Measurements from ENCODE around the gene GNB1.

GNB1 gene

GRCh38 chr1:1883092-1883873 lies 7.6 kb downstream of the GNB1 start:
- peak overlapping the region; percentile 51 for H3K27ac ChIP-seq (ENCODE audit: low read depth, low read length, severe bottlenecking)
- 80 to 81% methylated on average over 1 to 3 of the region's 4 CpGs for WGBS, 2 experiments (ENCODE audit: insufficient coverage in 2 of 2)
- H3K4me3 ChIP-seq (ENCODE audit: extremely low read depth, insufficient read depth, low read length, poor library complexity, severe bottlenecking) = no peak overlapping the region
- H3K4me1 ChIP-seq (ENCODE audit: control insufficient read depth, insufficient read depth, low read length, poor library complexity, severe bottlenecking) = peaks cover 27% of the 10 kb centered on the region
- no peaks in the 10 kb centered on the region for H3K9me3 ChIP-seq (ENCODE audit: control insufficient read depth, low read length)
- peaks cover 68% of the 10 kb centered on the region for H3K36me3 ChIP-seq (ENCODE audit: control insufficient read depth, insufficient read depth, low read length)

DNA sequence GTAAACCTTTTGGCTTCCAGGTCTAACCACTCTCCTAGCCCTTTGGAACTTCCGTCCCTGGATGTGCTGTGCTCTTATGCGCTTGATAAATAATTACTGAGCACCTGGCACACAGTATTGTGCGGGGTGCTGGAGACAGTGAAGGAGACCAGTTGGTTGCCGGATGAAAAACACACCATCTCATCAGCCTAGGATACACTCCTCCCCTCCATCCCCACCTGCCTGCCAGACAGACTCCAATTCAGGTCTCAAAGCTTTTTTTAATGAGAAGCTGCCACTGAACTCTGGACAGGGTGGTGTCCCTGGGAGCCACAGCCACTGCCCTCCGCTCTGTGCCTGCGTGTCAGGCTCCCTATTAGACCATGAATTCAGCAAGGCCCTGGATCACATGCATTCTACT lies 9.2 kb downstream of the GNB1 start:
- no peak overlapping the region for H3K27ac ChIP-seq (ENCODE audit: low read depth, low read length, severe bottlenecking)
- H3K9me3 ChIP-seq (ENCODE audit: control insufficient read depth, low read length) = no peaks in the 10 kb centered on the region
- peaks cover 22% of the 10 kb centered on the region for H3K4me1 ChIP-seq (ENCODE audit: control insufficient read depth, insufficient read depth, low read length, poor library complexity, severe bottlenecking)
- WGBS, 2 experiments (ENCODE audit: insufficient coverage in 2 of 2) = 95 to 98% methylated on average over 4 to 6 of the region's 6 CpGs
- H3K36me3 ChIP-seq (ENCODE audit: control insufficient read depth, insufficient read depth, low read length) = peaks cover 70% of the 10 kb centered on the region
- no peak overlapping the region for H3K4me3 ChIP-seq (ENCODE audit: extremely low read depth, insufficient read depth, low read length, poor library complexity, severe bottlenecking)

DNA sequence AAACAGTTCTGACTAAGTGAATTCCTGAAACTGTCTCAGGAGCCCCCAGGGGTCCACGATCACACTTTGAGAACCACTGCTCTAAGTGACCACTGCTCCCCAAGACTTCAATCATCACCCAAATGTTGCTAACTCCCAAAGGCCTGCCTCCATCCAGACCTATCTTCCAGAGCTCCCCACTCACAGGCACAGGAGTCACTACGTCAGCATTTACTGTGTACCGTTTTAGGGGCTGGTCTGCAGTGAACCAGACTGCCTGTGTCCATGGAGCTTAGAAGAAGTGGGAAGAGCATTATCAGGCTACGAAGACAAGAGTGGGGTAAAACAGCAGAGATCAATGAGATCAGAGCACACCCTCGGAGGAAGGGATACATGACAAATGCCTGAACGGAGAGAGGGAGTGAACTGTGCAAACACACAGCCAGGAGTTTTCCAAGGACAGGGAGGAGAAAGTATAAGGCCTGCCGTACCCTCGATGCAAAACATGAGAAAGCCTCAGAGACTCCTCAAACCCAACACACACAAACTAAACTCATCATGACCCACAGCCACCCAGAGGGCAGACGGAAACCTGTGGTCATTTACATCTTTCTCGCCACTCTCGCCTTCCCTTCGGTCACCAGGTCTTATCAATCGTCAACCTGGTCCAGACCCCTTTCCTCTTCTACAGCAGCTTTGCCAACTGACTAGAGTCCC lies 10.1 kb downstream of the GNB1 start:
- no peak overlapping the region for H3K27ac ChIP-seq (ENCODE audit: low read depth, low read length, severe bottlenecking)
- 91 to 92% methylated on average over 9 to 11 of the region's 13 CpGs for WGBS, 2 experiments (ENCODE audit: insufficient coverage in 2 of 2)
- no peak overlapping the region for H3K4me3 ChIP-seq (ENCODE audit: extremely low read depth, insufficient read depth, low read length, poor library complexity, severe bottlenecking)
- peaks cover 22% of the 10 kb centered on the region for H3K4me1 ChIP-seq (ENCODE audit: control insufficient read depth, insufficient read depth, low read length, poor library complexity, severe bottlenecking)
- H3K36me3 ChIP-seq (ENCODE audit: control insufficient read depth, insufficient read depth, low read length) = peaks cover 70% of the 10 kb centered on the region
- no peaks in the 10 kb centered on the region for H3K9me3 ChIP-seq (ENCODE audit: control insufficient read depth, low read length)

GRCh38 chr1:1879942-1880341 lies 10.9 kb downstream of the GNB1 start:
- Histone ChIP-seq H3K4me3 (ENCODE audit: extremely low read depth, insufficient read depth, low read length, poor library complexity, severe bottlenecking) (no peak overlapping the region), H3K36me3 (ENCODE audit: control insufficient read depth, insufficient read depth, low read length) (peaks cover 72% of the 10 kb centered on the region), H3K9me3 (ENCODE audit: control insufficient read depth, low read length) (peaks cover 8% of the 10 kb centered on the region), H3K27ac (ENCODE audit: low read depth, low read length, severe bottlenecking) (no peak overlapping the region), H3K4me1 (ENCODE audit: control insufficient read depth, insufficient read depth, low read length, poor library complexity, severe bottlenecking) (peaks cover 22% of the 10 kb centered on the region)
- WGBS, 2 experiments (ENCODE audit: insufficient coverage in 2 of 2) = 97 to 100% methylated on average over 4 of the region's 5 CpGs

DNA sequence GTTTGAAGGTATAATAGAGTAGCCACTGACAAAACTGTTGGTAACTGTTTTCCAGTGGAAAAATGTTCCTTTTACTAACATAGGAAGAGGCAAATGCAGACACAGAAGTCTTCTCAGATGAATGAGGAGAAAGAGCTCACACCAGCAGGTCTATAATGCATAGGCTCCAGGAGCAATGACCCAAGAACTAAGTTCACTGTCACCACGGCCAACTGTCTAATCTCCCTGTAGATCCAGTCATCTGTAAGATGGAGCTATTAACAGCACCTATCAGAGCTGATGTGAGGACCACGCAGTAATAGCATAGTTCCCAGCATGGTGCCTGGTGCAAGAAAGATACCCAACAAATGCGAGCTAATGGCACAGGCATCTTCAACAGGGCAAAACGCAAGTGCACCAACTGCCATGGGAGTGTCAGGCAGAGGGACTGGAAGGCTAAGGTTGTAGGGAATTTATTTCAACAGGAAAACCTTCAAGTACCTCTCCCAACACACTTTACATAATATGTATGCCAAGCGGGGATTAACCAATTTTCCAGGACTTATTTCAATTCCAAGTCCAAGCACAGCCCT lies 12.9 kb downstream of the GNB1 start:
- peaks cover 11% of the 10 kb centered on the region for H3K9me3 ChIP-seq (ENCODE audit: control insufficient read depth, low read length)
- H3K27ac ChIP-seq (ENCODE audit: low read depth, low read length, severe bottlenecking) = no peak overlapping the region
- WGBS, 2 experiments (ENCODE audit: insufficient coverage in 2 of 2) = 79 to 87% methylated on average over 5 of the region's 5 CpGs
- peaks cover 19% of the 10 kb centered on the region for H3K4me1 ChIP-seq (ENCODE audit: control insufficient read depth, insufficient read depth, low read length, poor library complexity, severe bottlenecking)
- peaks cover 84% of the 10 kb centered on the region for H3K36me3 ChIP-seq (ENCODE audit: control insufficient read depth, insufficient read depth, low read length)
- no peak overlapping the region for H3K4me3 ChIP-seq (ENCODE audit: extremely low read depth, insufficient read depth, low read length, poor library complexity, severe bottlenecking)

GRCh38 chr1:1876335-1876930 lies 14.5 kb downstream of the GNB1 start:
- Histone ChIP-seq H3K36me3 (ENCODE audit: control insufficient read depth, insufficient read depth, low read length) (peaks cover 90% of the 10 kb centered on the region), H3K9me3 (ENCODE audit: control insufficient read depth, low read length) (peaks cover 11% of the 10 kb centered on the region), H3K27ac (ENCODE audit: low read depth, low read length, severe bottlenecking) (no peak overlapping the region), H3K4me1 (ENCODE audit: control insufficient read depth, insufficient read depth, low read length, poor library complexity, severe bottlenecking) (peaks cover 9% of the 10 kb centered on the region), H3K4me3 (ENCODE audit: extremely low read depth, insufficient read depth, low read length, poor library complexity, severe bottlenecking) (no peak overlapping the region)
- WGBS, 2 experiments (ENCODE audit: insufficient coverage in 2 of 2) = 98 to 99% methylated on average over 9 to 10 of the region's 11 CpGs

GRCh38 chr1:1875932-1876331 lies 15.0 kb downstream of the GNB1 start:
- Histone ChIP-seq H3K9me3 (ENCODE audit: control insufficient read depth, low read length) (peaks cover 11% of the 10 kb centered on the region), H3K4me3 (ENCODE audit: extremely low read depth, insufficient read depth, low read length, poor library complexity, severe bottlenecking) (no peak overlapping the region), H3K4me1 (ENCODE audit: control insufficient read depth, insufficient read depth, low read length, poor library complexity, severe bottlenecking) (peaks cover 8% of the 10 kb centered on the region), H3K36me3 (ENCODE audit: control insufficient read depth, insufficient read depth, low read length) (peaks cover 94% of the 10 kb centered on the region), H3K27ac (ENCODE audit: low read depth, low read length, severe bottlenecking) (no peak overlapping the region)
- 100% methylated on average over 1 of the region's 1 CpG; no CpG with 5 or more reads in 1 of the 2 experiments for WGBS, 2 experiments (ENCODE audit: insufficient coverage in 2 of 2)

DNA sequence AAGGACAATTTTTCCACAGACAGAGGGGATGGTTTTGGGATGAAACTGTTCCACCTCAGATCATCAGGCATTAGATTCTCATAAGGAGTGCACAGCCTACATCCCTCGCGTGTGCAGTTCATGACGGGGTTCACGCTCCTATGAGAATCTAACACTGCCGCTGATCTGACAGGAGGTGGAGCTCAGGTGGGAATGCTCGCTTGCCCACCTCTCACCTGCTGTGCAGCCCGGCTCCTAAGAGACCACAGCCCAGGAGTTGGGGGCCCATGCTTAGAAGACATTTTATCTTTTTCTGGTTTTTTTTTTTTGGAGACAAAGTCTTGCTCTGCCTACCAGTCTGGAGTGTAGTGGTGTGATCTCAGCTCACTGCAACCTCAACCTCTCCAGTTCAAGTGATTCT lies 16.0 kb downstream of the GNB1 start:
- peaks cover 11% of the 10 kb centered on the region for H3K9me3 ChIP-seq (ENCODE audit: control insufficient read depth, low read length)
- peaks cover 98% of the 10 kb centered on the region for H3K36me3 ChIP-seq (ENCODE audit: control insufficient read depth, insufficient read depth, low read length)
- no peak overlapping the region for H3K4me3 ChIP-seq (ENCODE audit: extremely low read depth, insufficient read depth, low read length, poor library complexity, severe bottlenecking)
- WGBS, 2 experiments (ENCODE audit: insufficient coverage in 2 of 2) = 97 to 99% methylated on average over 7 of the region's 7 CpGs
- H3K27ac ChIP-seq (ENCODE audit: low read depth, low read length, severe bottlenecking) = no peak overlapping the region
- peaks cover 8% of the 10 kb centered on the region for H3K4me1 ChIP-seq (ENCODE audit: control insufficient read depth, insufficient read depth, low read length, poor library complexity, severe bottlenecking)

GRCh38 chr1:1873186-1873585 lies 17.7 kb downstream of the GNB1 start:
- Histone ChIP-seq H3K4me1 (ENCODE audit: control insufficient read depth, insufficient read depth, low read length, poor library complexity, severe bottlenecking) (no peaks in the 10 kb centered on the region), H3K36me3 (ENCODE audit: control insufficient read depth, insufficient read depth, low read length) (peaks cover 94% of the 10 kb centered on the region), H3K27ac (ENCODE audit: low read depth, low read length, severe bottlenecking) (no peak overlapping the region), H3K9me3 (ENCODE audit: control insufficient read depth, low read length) (peaks cover 11% of the 10 kb centered on the region), H3K4me3 (ENCODE audit: extremely low read depth, insufficient read depth, low read length, poor library complexity, severe bottlenecking) (no peak overlapping the region)
- WGBS, 2 experiments (ENCODE audit: insufficient coverage in 2 of 2) = 100% methylated on average over 1 of the region's 2 CpGs

- Histone ChIP-seq H3K36me3 (ENCODE audit: control insufficient read depth, insufficient read depth, low read length) (peaks cover 93% of the 10 kb centered on the region), H3K4me1 (ENCODE audit: control insufficient read depth, insufficient read depth, low read length, poor library complexity, severe bottlenecking) (no peaks in the 10 kb centered on the region), H3K9me3 (ENCODE audit: control insufficient read depth, low read length) (peaks cover 11% of the 10 kb centered on the region), H3K27ac (ENCODE audit: low read depth, low read length, severe bottlenecking) (no peak overlapping the region), H3K4me3 (ENCODE audit: extremely low read depth, insufficient read depth, low read length, poor library complexity, severe bottlenecking) (no peak overlapping the region)
- WGBS, 2 experiments (ENCODE audit: insufficient coverage in 2 of 2) = 97 to 100% methylated on average over 7 to 9 of the region's 11 CpGs
Measured at GRCh38 chr1:1872329-1872994, 18.4 kb downstream of the GNB1 start.
